HG02610 (cell line): ENCODE results near the gene EVPLL.
"Not testable (repeated sequence)": the region's sequence is repeated elsewhere in the genome, so short reads cannot be mapped to it uniquely, and the experiment has no call there.

Experiments used
- ATAC-seq: cut with Tn5 transposase; IDR thresholded peaks from one replicate; pipeline ENCODE4 v1.9.1; 2021; ENCODE audit warnings: mild to moderate bottlenecking, moderate library complexity; ENCODE audit not compliant: unreplicated experiment

Gene EVPLL

GRCh38 chr17:18378614-18379013 is 1.0 kb downstream of the EVPLL start:
- ATAC-seq, result not testable (repeated sequence)

- ATAC-seq, result no peak
Observed at GRCh38 chr17:18379246-18380146, 1.9 kb downstream of the EVPLL start.

GRCh38 chr17:18380471-18381157 is 3.0 kb downstream of the EVPLL start:
- no peak for ATAC-seq

- ATAC-seq, result no peak
Observed at GRCh38 chr17:18381158-18381952, 3.8 kb downstream of the EVPLL start.

GRCh38 chr17:18381953-18382245 is 4.3 kb downstream of the EVPLL start:
- ATAC-seq, result no peak

- no peak for ATAC-seq
Observed at GRCh38 chr17:18382441-18383078, 5.0 kb downstream of the EVPLL start.

GRCh38 chr17:18383079-18383481 is 5.5 kb downstream of the EVPLL start:
- not testable (repeated sequence) for ATAC-seq

- ATAC-seq, result not testable (repeated sequence)
Observed at GRCh38 chr17:18384271-18384670, 6.7 kb downstream of the EVPLL start.

GRCh38 chr17:18387583-18387982 is 10.0 kb downstream of the EVPLL start:
- ATAC-seq, result not testable (repeated sequence)

- not testable (repeated sequence) for ATAC-seq
Observed at GRCh38 chr17:18388266-18388665, 10.7 kb downstream of the EVPLL start.

GRCh38 chr17:18388728-18389127 is 11.2 kb downstream of the EVPLL start:
- not testable (repeated sequence) for ATAC-seq

- not testable (repeated sequence) for ATAC-seq
Observed at GRCh38 chr17:18401872-18402590, 24.5 kb downstream of the EVPLL start.

- not testable (repeated sequence) for ATAC-seq
Observed at GRCh38 chr17:18403166-18403565, 25.6 kb downstream of the EVPLL start.

- peak; percentile 95 for ATAC-seq
Observed at GRCh38 chr17:18403604-18404003, 26.0 kb downstream of the EVPLL start.

- not testable (repeated sequence) for ATAC-seq
Observed at GRCh38 chr17:18408906-18409305, 31.3 kb downstream of the EVPLL start.

- ATAC-seq, result not testable (repeated sequence)
Observed at GRCh38 chr17:18409321-18409720, 31.7 kb downstream of the EVPLL start.

- ATAC-seq, result not testable (repeated sequence)
Observed at GRCh38 chr17:18410736-18411135, 33.2 kb downstream of the EVPLL start.

- ATAC-seq, result not testable (repeated sequence)
Observed at GRCh38 chr17:18411377-18411864, 33.8 kb downstream of the EVPLL start.

- peak; percentile 78 for ATAC-seq
Observed at GRCh38 chr17:18412001-18412538, 34.5 kb downstream of the EVPLL start.

GRCh38 chr17:18421521-18421920 is 43.9 kb downstream of the EVPLL start:
- not testable (repeated sequence) for ATAC-seq
